ENCODE measurements around the gene MAT2B. TPM values are rescaled to one million over a fixed set of nuclear protein-coding genes. Genes with fewer than 3 reads are reported as not detected.

MAT2B gene
- total and polyA plus RNA-seq, 2 of the 8 experiments (the other 6 are each of a cell fraction or from before 2014, with no cell fraction given): 33.9 to 65.2 TPM

DNA sequence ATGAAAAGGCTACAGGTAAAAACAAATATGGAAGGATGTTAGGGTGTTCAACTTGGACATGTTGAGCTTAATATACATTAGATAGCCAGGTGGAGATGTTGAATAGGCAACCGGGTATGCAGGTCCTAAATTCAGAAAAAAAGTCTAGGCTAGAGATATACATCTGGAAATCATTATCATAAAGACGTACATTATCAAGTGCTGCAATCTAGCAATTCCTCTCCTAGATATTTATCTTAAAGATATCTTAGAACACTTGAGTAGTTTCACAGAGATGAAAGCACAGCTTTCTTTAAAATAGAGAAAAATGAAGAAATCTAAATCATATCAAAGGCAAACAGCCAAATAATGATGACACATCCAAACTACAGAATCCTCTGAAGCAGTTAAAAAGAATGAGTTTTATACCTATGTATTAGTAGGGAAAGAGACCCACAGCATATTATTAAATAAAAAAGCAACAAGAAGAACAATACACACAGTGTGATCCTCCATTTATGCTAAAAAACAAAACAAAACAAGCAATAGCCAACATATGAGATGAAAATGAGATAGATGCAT is 49.3 kb upstream of the MAT2B start:
- WGBS, 2 experiments (ENCODE audit: extremely low coverage in 1 of 2, insufficient coverage in 1 of 2, insufficient read length in 1 of 2, insufficient replicate concordance in 2 of 2, low coverage in 1 of 2, low lambda C conversion rate in 2 of 2, missing lambda C conversion rate in 1 of 2): 91% methylated on average over 2 of the region's 2 CpGs; no CpG with 5 or more reads in 1 of the 2 experiments
- Histone ChIP-seq H4K5ac (ENCODE audit: insufficient read length, low read depth, low read length) (no peak overlapping the region), H3K4me1 (replicated peaks in 1 of 4; ENCODE audit: control insufficient read depth in 3 of 4, insufficient read depth in 4 of 4, low read length in 3 of 4) (peaks cover 0 to 3% (median 0%) of the 10 kb centered on the region in 4 experiments; a peak in 2 of 7 replicates), H4K8ac (ENCODE audit: extremely low read depth, insufficient read depth, low read length) (no peak overlapping the region), H3K79me1 (ENCODE audit: low read depth, low read length) (no peaks in the 10 kb centered on the region; the same call in 1 of the 2 replicates), H2BK12ac (ENCODE audit: low read depth, low read length) (no peak overlapping the region), H3K23me2 (ENCODE audit: low read depth, low read length) (peaks cover 6% of the 10 kb centered on the region), H3K27ac (ENCODE audit: low read depth, low read length) (no peak overlapping the region), H2BK20ac (ENCODE audit: low read length) (no peak overlapping the region), H2BK120ac (replicated peaks; ENCODE audit: low read depth, low read length) (no peak overlapping the region), H3K4ac (replicated peaks; ENCODE audit: insufficient read length, low read depth, low read length) (no peak overlapping the region), H3K14ac (ENCODE audit: insufficient read length) (no peak overlapping the region), H2BK5ac (ENCODE audit: low read depth, low read length) (no peak overlapping the region), H3K18ac (ENCODE audit: extremely low read depth, low read length) (no peak overlapping the region), H3K4me3 (ENCODE audit: extremely low read depth in 1 of 4, insufficient read depth in 2 of 4, low read depth in 3 of 4, low read length in 4 of 4) (no peak overlapping the region), H3K9ac (replicated peaks in 1 of 4; ENCODE audit: extremely low read depth in 1 of 4, low read depth in 3 of 4, low read length in 3 of 4) (no peak overlapping the region), H3K9me3 (ENCODE audit: insufficient read depth in 2 of 2, low read depth in 1 of 2, low read length in 1 of 2) (no peaks in the 10 kb centered on the region), H3K4me2 (ENCODE audit: insufficient read depth in 1 of 2, low read depth in 2 of 2, low read length in 2 of 2) (no peak overlapping the region), H3K23ac (ENCODE audit: insufficient read length) (no peak overlapping the region), H4K91ac (replicated peaks; ENCODE audit: insufficient read length, low read length) (no peak overlapping the region), H2AK5ac (ENCODE audit: low read depth, low read length) (no peak overlapping the region), H3K79me2 (ENCODE audit: control insufficient read depth in 1 of 2, insufficient read depth in 2 of 2, low read length in 2 of 2) (peaks cover 5 to 24% of the 10 kb centered on the region in 2 experiments; a peak in 3 of 4 replicates), H3K56ac (replicated peaks; ENCODE audit: insufficient read length, low read depth, low read length) (no peak overlapping the region), H3K27me3 (replicated peaks in 1 of 4; ENCODE audit: control insufficient read depth in 3 of 4, extremely low read depth in 1 of 4, insufficient read depth in 3 of 4, low read length in 3 of 4) (no peaks in the 10 kb centered on the region), H3K36me3 (ENCODE audit: control insufficient read depth in 2 of 4, insufficient read depth in 4 of 4, low read length in 3 of 4) (peaks cover 2 to 42% (median 11%) of the 10 kb centered on the region in 4 experiments; a peak in 5 of 8 replicates), H2BK15ac (ENCODE audit: low read length) (no peak overlapping the region), H4K20me1 (replicated peaks in 1 of 2; ENCODE audit: control insufficient read depth in 1 of 2, insufficient read depth in 2 of 2, low read length in 2 of 2) (no peaks in the 10 kb centered on the region), H2AFZ (ENCODE audit: low read length) (no peak overlapping the region)
- DNase-seq (ENCODE audit: low read depth in 1 of 2, low spot score in 2 of 2): no peak
- ChIA-PET POLR2A (ENCODE audit: partially characterized antibody) (interaction anchor here (1.0 to 9.6 kb wide), 3 partner anchors 9 to 25 kb away, joined by 3 to 189 read pairs (median 3); partner anchors contain the start of gene CCNG1), CTCF (ENCODE audit: partially characterized antibody) (no interaction called here)
- no peak for FAIRE-seq
- no peak for TF ChIP-seq KDM5A (IDR thresholded peaks at IDR 0.05; ENCODE audit: low read length)
- no peak for TF ChIP-seq SP2 (IDR thresholded peaks at IDR 0.05; ENCODE audit: low read length)
- TF ChIP-seq, protein P1, sequence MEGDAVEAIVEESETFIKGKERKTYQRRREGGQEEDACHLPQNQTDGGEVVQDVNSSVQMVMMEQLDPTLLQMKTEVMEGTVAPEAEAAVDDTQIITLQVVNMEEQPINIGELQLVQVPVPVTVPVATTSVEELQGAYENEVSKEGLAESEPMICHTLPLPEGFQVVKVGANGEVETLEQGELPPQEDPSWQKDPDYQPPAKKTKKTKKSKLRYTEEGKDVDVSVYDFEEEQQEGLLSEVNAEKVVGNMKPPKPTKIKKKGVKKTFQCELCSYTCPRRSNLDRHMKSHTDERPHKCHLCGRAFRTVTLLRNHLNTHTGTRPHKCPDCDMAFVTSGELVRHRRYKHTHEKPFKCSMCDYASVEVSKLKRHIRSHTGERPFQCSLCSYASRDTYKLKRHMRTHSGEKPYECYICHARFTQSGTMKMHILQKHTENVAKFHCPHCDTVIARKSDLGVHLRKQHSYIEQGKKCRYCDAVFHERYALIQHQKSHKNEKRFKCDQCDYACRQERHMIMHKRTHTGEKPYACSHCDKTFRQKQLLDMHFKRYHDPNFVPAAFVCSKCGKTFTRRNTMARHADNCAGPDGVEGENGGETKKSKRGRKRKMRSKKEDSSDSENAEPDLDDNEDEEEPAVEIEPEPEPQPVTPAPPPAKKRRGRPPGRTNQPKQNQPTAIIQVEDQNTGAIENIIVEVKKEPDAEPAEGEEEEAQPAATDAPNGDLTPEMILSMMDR (IDR thresholded peaks at IDR 0.05; ENCODE audit: control extremely low read depth in 1 of 3, insufficient read depth in 1 of 3, low read depth in 1 of 3, low read length in 3 of 3): no peak
